HepG2 (cell line): ENCODE measurements around the gene AAR2. TPM values are rescaled to one million over a fixed set of nuclear protein-coding genes. Genes with fewer than 3 reads are reported as not detected.
A peak's percentile ranks its signal among the peaks of the same experiment; 100 is the strongest.

Experiments used
- CEBPG ChIP-seq: IDR thresholded peaks from 2 replicates; pipeline ENCODE4 v1.6.1; 2016
- DNMT1 ChIP-seq: sonication (generic); formaldehyde crosslinking; IDR thresholded peaks from 2 replicates; pipeline ENCODE4 v1.5.1; 2020; ENCODE audit warnings: mild to moderate bottlenecking, missing genetic modification reagents
- EEA1 ChIP-seq: sonication (generic); formaldehyde crosslinking; IDR thresholded peaks from 2 replicates; pipeline ENCODE4 v1.5.1; 2020; ENCODE audit warnings: mild to moderate bottlenecking, missing genetic modification reagents, borderline replicate concordance
- ERF ChIP-seq: IDR thresholded peaks from 2 replicates; pipeline ENCODE4 v1.6.1; 2018; ENCODE audit warnings: missing biosample characterization, missing genetic modification reagents
- FOXC1 ChIP-seq: sonication (generic); formaldehyde crosslinking; IDR thresholded peaks from 2 replicates; pipeline ENCODE4 v1.8.0; 2022; ENCODE audit warnings: mild to moderate bottlenecking, missing genetic modification reagents, borderline replicate concordance
- GABPB1 ChIP-seq: IDR thresholded peaks from 2 replicates; pipeline ENCODE4 v1.6.1; 2016; ENCODE audit warnings: mild to moderate bottlenecking, missing genetic modification reagents, moderate library complexity, missing compliant biosample characterization
- HDAC6 ChIP-seq: fragments of 200-600 bp; sonication (generic); IDR thresholded peaks from 2 replicates; pipeline ENCODE4 v1.7.0; 2017; ENCODE audit warnings: mild to moderate bottlenecking, antibody characterized with exemption, low read length, low read depth
- HMGXB4 ChIP-seq, 2 experiments: sonication (generic) in 1 of 2; formaldehyde crosslinking in 1 of 2; IDR thresholded peaks; 2 replicates each; pipeline versions ENCODE4 v1.4.0 to v1.6.1; 2018 to 2020; ENCODE audit warnings: missing genetic modification reagents in 2 of 2, borderline replicate concordance in 1 of 2, low read depth in 1 of 2, mild to moderate bottlenecking in 1 of 2, missing biosample characterization in 1 of 2
- KDM4B ChIP-seq: sonication (generic); formaldehyde crosslinking; IDR thresholded peaks from 2 replicates; pipeline ENCODE4 v1.4.0; 2020; ENCODE audit warnings: missing genetic modification reagents
- KLF16 ChIP-seq, 2 experiments: sonication (generic) in 1 of 2; formaldehyde crosslinking in 1 of 2; IDR thresholded peaks; 2 replicates each; pipeline versions ENCODE4 v1.6.1 to v1.8.0; 2016 to 2023; ENCODE audit warnings: missing genetic modification reagents in 2 of 2, missing compliant biosample characterization in 1 of 2
- LCORL ChIP-seq, 2 experiments: fragments of 450-650 bp in 1 of 2; sonication (generic) in 1 of 2; formaldehyde crosslinking in 1 of 2; IDR thresholded peaks; 2 replicates each; pipeline versions ENCODE4 v1.5.0 to v1.6.1; 2017 to 2020; ENCODE audit warnings: antibody characterized with exemption in 1 of 2, missing genetic modification reagents in 1 of 2
- NFKBIZ ChIP-seq: IDR thresholded peaks from 2 replicates; pipeline ENCODE4 v1.6.1; 2018; ENCODE audit warnings: missing genetic modification reagents, missing compliant biosample characterization
- NR2F6 ChIP-seq, 2 experiments: IDR thresholded peaks; 2 replicates each; pipeline ENCODE4 v1.6.1; 2016; ENCODE audit warnings: antibody characterized with exemption in 1 of 2, mild to moderate bottlenecking in 1 of 2
- PATZ1 ChIP-seq: sonication (generic); formaldehyde crosslinking; IDR thresholded peaks from 2 replicates; pipeline ENCODE4 v1.4.0; 2020; ENCODE audit warnings: missing genetic modification reagents
- SAP130 ChIP-seq: IDR thresholded peaks from 2 replicates; pipeline ENCODE4 v1.6.1; 2016; ENCODE audit warnings: low read depth
- SOX5 ChIP-seq: IDR thresholded peaks from 2 replicates; pipeline ENCODE4 v1.6.1; 2016; ENCODE audit warnings: borderline replicate concordance
- TEAD3 ChIP-seq: optimal IDR thresholded peaks from 2 replicates; pipeline ENCODE3; 2016; ENCODE audit warnings: borderline replicate concordance
- ZFY ChIP-seq: sonication (generic); formaldehyde crosslinking; IDR thresholded peaks from 2 replicates; pipeline ENCODE4 v1.4.0; 2020; ENCODE audit warnings: missing genetic modification reagents
- ZNF232 ChIP-seq: sonication (generic); formaldehyde crosslinking; IDR thresholded peaks from 2 replicates; pipeline ENCODE4 v1.4.0; 2020; ENCODE audit warnings: missing genetic modification reagents, borderline replicate concordance
- ZNF766 ChIP-seq: sonication (generic); formaldehyde crosslinking; IDR thresholded peaks from 2 replicates; pipeline ENCODE4 v1.5.0; 2020; ENCODE audit warnings: missing genetic modification reagents, borderline replicate concordance
- polyA plus RNA-seq, 8 experiments: library from polyadenylated mRNA; depleted of rRNA in 3 of 8; stranded (reverse) in 7 of 8; unstranded in 1 of 8; fragments of >200 nt; fragmentation: Illumina TruSeq in 4 of 8; extraction: Trizol in 4 of 8; gene quantifications; 2 replicates each; pipeline versions ENCODE4 v1.2.1 to v1.2.3, GENCODE V29; 2011 to 2016; ENCODE audit warnings: low read depth in 4 of 8, missing spikeins in 1 of 8, mixed read lengths in 1 of 8; ENCODE audit not compliant: insufficient read depth in 1 of 8
- total RNA-seq, 5 experiments: library from RNA; depleted of rRNA; stranded (reverse); fragments of >200 nt; fragmentation: Illumina TruSeq; extraction: Trizol; gene quantifications; 2 replicates each; pipeline ENCODE4 v1.2.3, GENCODE V29; 2016; ENCODE audit warnings: low read depth in 1 of 5
- TF ChIP-seq, protein P1 (sequence below): sonication (generic); formaldehyde crosslinking; IDR thresholded peaks from 2 replicates; pipeline ENCODE4 v1.4.0; 2020; ENCODE audit warnings: missing genetic modification reagents, borderline replicate concordance
- TF ChIP-seq, protein P2 (sequence below): sonication (generic); formaldehyde crosslinking; IDR thresholded peaks from 2 replicates; pipeline ENCODE4 v1.5.1; 2020; ENCODE audit warnings: mild to moderate bottlenecking, missing genetic modification reagents, moderate library complexity

The AAR2 gene
- total and polyA plus RNA-seq, 2 of the 13 experiments (the other 11 are each of a cell fraction or from before 2014, with no cell fraction given): 45.2 to 46.2 TPM

DNA sequence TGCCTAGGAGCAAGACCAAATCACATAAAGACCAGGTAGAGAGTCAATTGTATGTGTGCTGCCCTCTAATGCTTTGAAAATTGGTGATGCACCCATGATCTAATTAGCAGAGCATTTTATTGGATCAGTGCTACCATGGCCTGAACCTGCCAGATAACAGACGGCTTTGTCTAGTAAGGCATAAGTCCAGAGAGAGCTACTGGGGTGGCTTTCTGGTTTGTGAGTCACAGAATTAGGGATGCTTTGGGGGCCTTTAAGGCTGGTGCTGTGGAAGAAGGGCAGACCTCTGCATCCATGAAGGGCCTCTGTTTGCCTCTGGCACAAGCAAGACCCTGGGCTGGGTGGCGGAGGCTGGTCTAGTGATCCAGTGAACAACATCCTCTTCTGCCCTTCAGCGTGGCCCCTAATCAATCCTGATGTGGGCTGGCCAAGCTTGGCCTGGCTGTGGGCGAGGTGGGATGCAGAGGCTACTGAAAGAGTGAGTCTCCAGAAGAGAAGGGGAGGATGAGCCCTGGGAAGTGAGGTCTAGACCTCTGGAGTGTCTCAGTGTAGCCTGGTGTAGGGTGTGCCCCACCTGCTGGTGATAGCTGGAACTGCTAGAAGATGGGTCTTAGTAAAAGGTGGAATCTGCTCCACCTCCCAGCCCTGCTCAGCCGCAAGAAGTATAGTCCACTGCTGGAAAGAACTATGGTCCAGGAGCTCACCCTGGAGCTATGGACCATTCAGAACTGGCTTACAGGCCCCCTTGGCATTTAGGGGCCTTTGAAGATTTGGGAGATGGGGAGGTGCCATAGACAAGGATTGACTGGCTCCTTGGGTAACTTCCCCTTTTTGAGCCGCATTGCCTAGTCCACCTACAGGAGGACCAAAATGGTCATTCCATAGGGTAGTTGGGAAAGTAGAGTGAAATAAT lies 36.7 kb upstream of the AAR2 start (continued):
- TF ChIP-seq ZNF766 (CRISPR knock-in tag) (0 out of 2 replicates have a peak, but pooled peaks have one; percentile 13), EEA1 (CRISPR knock-in tag) (peak; percentile 83; the same call in 1 of the 2 replicates), FOXC1 (CRISPR knock-in tag) (peak; percentile 87; the same call in 1 of the 2 replicates), PATZ1 (CRISPR knock-in tag) (0 out of 2 replicates have a peak, but pooled peaks have one; percentile 33), NFKBIZ (0 out of 2 replicates have a peak, but pooled peaks have one; percentile 18), TEAD3 (CRISPR knock-in tag) (peak; percentile 16), ERF (peak; percentile 82), KDM4B (CRISPR knock-in tag) (peak; percentile 76; the same call in 1 of the 2 replicates), ZFY (CRISPR knock-in tag) (peak; percentile 14; the same call in 1 of the 2 replicates), KLF16 (CRISPR knock-in tag; IDR thresholded peaks at IDR 0.05) (peak in 1 of 2 experiments; percentile 73; a peak in 1 of 4 replicates), SAP130 (CRISPR knock-in tag) (peak; percentile 54), HMGXB4 (CRISPR knock-in tag; IDR thresholded peaks at IDR 0.05; ENCODE audit: borderline replicate concordance in 1 of 2, low read depth in 1 of 2) (peak in 1 of 2 experiments; percentile 79; a peak in 1 of 4 replicates), SOX5 (CRISPR knock-in tag) (peak; percentile 56; the same call in 1 of the 2 replicates), ZNF232 (CRISPR knock-in tag) (0 out of 2 replicates have a peak, but pooled peaks have one; percentile 25), DNMT1 (0 out of 2 replicates have a peak, but pooled peaks have one; percentile 44), GABPB1 (CRISPR knock-in tag) (peak; percentile 18; the same call in 1 of the 2 replicates), LCORL (IDR thresholded peaks at IDR 0.05) (no peak), LCORL (CRISPR knock-in tag; IDR thresholded peaks at IDR 0.05) (peak; percentile 64), NR2F6 (IDR thresholded peaks at IDR 0.05) (no peak), NR2F6 (CRISPR knock-in tag; IDR thresholded peaks at IDR 0.05) (peak; percentile 56; the same call in 1 of the 2 replicates), CEBPG (peak; percentile 40; the same call in 1 of the 2 replicates), HDAC6 (no peak)
- TF ChIP-seq, protein P1, sequence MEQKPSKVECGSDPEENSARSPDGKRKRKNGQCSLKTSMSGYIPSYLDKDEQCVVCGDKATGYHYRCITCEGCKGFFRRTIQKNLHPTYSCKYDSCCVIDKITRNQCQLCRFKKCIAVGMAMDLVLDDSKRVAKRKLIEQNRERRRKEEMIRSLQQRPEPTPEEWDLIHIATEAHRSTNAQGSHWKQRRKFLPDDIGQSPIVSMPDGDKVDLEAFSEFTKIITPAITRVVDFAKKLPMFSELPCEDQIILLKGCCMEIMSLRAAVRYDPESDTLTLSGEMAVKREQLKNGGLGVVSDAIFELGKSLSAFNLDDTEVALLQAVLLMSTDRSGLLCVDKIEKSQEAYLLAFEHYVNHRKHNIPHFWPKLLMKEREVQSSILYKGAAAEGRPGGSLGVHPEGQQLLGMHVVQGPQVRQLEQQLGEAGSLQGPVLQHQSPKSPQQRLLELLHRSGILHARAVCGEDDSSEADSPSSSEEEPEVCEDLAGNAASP (CRISPR knock-in tag): peak; percentile 75
- TF ChIP-seq, protein P2, sequence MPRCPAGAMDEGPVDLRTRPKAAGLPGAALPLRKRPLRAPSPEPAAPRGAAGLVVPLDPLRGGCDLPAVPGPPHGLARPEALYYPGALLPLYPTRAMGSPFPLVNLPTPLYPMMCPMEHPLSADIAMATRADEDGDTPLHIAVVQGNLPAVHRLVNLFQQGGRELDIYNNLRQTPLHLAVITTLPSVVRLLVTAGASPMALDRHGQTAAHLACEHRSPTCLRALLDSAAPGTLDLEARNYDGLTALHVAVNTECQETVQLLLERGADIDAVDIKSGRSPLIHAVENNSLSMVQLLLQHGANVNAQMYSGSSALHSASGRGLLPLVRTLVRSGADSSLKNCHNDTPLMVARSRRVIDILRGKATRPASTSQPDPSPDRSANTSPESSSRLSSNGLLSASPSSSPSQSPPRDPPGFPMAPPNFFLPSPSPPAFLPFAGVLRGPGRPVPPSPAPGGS (CRISPR knock-in tag): 0 out of 2 replicates have a peak, but pooled peaks have one; percentile 32
